ENCODE data around the gene PIGQ.

The PIGQ gene

DNA sequence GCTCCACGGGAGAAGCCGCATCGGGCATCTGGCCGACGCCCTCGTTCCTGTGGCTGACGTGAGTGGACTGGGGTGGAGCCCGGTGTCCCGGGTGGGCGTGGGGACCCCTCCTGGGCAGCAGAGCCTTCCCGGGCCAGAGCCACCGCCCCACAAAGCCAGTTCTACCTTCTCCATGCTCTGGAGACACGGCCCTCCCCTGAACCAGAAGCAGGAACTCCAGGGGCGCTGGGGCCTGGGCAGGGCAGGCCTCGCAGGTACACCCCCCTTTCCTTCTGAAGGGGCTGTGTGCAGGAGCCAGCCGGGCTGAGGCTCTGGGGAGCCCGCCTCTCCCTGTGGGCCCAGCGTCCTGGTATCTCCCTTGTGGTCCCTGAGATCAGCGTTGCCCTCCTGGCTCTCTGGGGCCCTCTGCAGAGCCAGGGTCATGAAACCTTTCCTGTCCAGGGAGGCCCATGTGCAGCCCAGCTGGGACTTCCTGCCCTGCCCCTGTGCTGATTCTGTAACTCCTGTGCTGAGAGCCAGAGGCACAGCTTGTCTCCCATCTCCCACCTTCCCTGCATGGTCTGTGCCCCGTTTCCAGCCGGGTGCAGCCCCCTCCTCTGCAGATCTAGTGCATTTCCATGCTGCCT lies 6.5 kb downstream of the PIGQ start:
- no peak for TF ChIP-seq CTCF (conservative IDR thresholded peaks at IDR 0.05; ENCODE audit: low read depth)
- peak overlapping the region; percentile 49 for H3K27ac ChIP-seq
- ChIA-PET CTCF (no interaction called here), POLR2A (ENCODE audit: low non-redundant PET) (no interaction called here)
- DNase-seq (ENCODE audit: low spot score): no peak

DNA sequence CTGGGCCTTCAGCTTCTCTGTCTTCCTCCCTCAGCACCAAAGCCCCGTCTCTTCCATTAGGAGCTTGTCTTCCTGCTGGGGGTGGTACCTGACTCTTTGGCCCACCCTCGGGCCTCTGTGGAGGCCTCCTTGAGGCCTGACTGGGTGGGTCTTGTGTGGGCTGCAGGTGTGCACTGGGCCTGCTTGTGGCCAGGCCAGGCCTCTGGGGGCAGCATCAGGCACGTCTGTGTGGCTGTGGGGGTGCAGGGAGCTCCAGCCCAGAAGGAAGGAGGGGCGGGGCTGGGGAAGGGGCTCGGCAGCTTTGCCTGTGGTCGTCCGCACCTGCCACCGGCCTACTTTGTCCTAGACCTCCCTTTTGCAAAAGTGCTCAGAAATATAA lies 7.0 kb downstream of the PIGQ start:
- ChIA-PET POLR2A (ENCODE audit: low non-redundant PET) (no interaction called here), CTCF (interaction anchor here (0.9 kb wide), 1 partner anchor 32 kb away, joined by 3 read pairs; no protein-coding TSS in a partner anchor)
- peak overlapping the region; percentile 49 for H3K27ac ChIP-seq
- no peak; the same call in 1 of the 2 replicates for TF ChIP-seq CTCF (conservative IDR thresholded peaks at IDR 0.05; ENCODE audit: low read depth)
- DNase-seq (ENCODE audit: low spot score): no peak

GRCh38 chr16:577796-578195 lies 8.0 kb downstream of the PIGQ start:
- ChIA-PET POLR2A (ENCODE audit: low non-redundant PET) (interaction anchor here (0.5 kb wide), 1 partner anchor 21 kb away, joined by 3 read pairs; no protein-coding TSS in a partner anchor), CTCF (interaction anchor here (0.9 kb wide), 1 partner anchor 33 kb away, joined by 3 read pairs; no protein-coding TSS in a partner anchor)
- TF ChIP-seq CTCF (conservative IDR thresholded peaks at IDR 0.05; ENCODE audit: low read depth): no peak

DNA sequence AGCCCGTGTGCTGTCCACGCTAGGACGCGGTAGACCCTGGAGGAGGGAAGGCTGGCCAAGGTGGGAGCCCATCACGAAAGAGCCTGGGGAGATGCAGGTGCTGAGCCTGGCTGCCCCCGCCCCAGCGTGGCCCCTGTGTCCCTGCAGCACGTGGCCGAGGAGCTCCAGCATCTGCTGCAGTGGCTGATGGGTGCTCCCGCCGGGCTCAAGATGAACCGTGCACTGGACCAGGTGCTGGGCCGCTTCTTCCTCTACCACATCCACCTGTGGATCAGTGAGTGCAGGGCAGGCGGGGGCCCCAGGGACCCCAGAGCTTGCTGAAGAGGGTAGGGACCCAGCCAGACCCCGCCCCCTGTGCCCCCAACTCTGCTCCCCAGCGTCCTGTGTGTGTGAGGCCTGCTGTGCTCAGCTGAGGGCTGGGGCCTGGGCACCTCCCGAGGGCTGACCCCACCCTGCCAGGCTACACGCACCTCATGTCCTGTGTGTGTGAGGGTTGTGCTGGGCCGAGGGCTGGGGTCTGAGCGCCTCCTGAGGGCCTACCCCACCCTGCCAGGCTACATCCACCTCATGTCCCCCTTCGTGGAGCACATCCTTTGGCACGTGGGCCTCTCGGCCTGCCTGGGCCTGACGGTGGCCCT lies 8.6 kb downstream of the PIGQ start:
- CTCF ChIA-PET: no interaction called here
- POLR2A ChIA-PET (ENCODE audit: low non-redundant PET): no interaction called here
- TF ChIP-seq CTCF (conservative IDR thresholded peaks at IDR 0.05; ENCODE audit: low read depth): no peak
- H3K27ac ChIP-seq: peak overlapping the region; percentile 49; the same call in 1 of the 2 replicates
- no peak for DNase-seq (ENCODE audit: low spot score)

More at GRCh38 chr16:577796-578195, 8.0 kb downstream of the PIGQ start:
- H3K27ac ChIP-seq: peak overlapping the region; percentile 49; the same call in 1 of the 2 replicates
- DNase-seq (ENCODE audit: low spot score): no peak

DNA sequence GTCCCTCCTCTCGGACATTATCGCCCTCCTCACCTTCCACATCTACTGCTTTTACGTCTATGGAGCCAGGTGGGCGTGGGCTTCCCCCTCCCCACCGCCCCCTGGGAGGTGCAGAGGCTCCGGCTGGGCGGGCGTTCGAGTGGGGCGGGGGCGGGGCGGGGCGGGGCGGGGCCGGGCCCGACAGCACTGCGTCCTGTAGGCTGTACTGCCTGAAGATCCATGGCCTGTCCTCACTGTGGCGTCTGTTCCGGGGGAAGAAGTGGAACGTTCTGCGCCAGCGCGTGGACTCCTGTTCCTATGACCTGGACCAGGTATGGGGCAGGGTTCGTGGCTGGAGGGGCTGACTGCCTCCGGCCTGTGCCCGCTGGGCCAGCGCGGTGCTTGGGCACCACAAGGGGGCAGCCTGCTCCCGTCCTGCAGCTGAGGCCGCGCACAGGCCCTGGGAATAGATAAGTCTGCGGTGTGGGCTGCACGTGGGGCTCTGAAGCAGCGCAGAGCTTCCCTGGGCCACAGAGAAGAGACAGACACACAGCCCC lies 9.2 kb downstream of the PIGQ start:
- no peak for DNase-seq (ENCODE audit: low spot score)
- TF ChIP-seq CTCF (conservative IDR thresholded peaks at IDR 0.05; ENCODE audit: low read depth): peak; percentile 77
- CTCF ChIA-PET: interaction anchor here (0.7 to 0.8 kb wide), 2 partner anchors 13 to 82 kb away, joined by 3 read pairs; no protein-coding TSS in a partner anchor
- POLR2A ChIA-PET (ENCODE audit: low non-redundant PET): no interaction called here
- H3K27ac ChIP-seq: peak overlapping the region; percentile 49; the same call in 1 of the 2 replicates

- ChIA-PET CTCF (interaction anchor here (0.6 to 0.8 kb wide), 3 partner anchors 63 to 102 kb away, joined by 3 read pairs; no protein-coding TSS in a partner anchor), POLR2A (ENCODE audit: low non-redundant PET) (interaction anchor here (0.6 kb wide), 1 partner anchor 10 kb away, joined by 3 read pairs; no protein-coding TSS in a partner anchor)
- no peak for DNase-seq (ENCODE audit: low spot score)
- H3K27ac ChIP-seq: peak overlapping the region; percentile 13
- no peak for TF ChIP-seq CTCF (conservative IDR thresholded peaks at IDR 0.05; ENCODE audit: low read depth)
These were observed 10.6 kb downstream of the PIGQ start for GRCh38 chr16:580141-580945.

Measured in RWPE1 (cell line).